ENCODE results near the gene IFT122.

DNA sequence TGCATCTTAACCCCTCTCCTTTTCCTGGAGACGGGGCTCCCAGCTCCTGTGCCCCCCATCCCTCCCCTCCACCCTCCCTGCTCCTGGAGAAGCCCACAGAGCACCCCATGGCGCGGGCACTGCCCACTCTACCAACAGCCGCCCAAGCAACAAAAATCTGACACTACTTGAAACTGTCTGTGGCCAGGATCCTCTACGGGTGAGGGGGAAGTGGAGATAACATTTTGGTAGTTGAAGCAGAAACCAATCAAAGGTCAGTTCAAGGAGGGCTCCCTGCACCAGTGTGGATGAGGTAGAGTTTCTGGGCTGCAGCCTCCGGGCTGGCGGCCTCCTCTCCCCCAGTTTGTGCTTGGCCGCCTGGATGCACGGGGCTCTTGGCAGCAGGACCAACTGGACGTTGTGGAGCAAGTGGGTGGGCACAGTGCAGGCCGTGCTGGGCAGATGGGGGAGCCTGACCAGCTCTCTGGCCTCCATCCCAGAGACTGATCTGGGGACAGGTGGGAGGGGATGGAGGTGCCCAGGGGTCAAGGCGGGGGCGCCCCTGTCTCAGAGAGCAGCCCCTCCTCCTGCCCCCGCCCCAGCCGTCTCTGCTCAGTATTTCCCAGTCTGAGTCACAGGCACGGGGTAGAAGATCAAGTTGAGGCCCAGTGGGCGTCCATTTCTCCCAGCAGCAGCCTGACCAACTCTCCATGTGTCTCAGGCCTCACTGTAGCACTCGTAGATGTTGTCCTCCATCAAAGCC, 115.8 kb downstream of the IFT122 start:
- TF ChIP-seq, protein P1, sequence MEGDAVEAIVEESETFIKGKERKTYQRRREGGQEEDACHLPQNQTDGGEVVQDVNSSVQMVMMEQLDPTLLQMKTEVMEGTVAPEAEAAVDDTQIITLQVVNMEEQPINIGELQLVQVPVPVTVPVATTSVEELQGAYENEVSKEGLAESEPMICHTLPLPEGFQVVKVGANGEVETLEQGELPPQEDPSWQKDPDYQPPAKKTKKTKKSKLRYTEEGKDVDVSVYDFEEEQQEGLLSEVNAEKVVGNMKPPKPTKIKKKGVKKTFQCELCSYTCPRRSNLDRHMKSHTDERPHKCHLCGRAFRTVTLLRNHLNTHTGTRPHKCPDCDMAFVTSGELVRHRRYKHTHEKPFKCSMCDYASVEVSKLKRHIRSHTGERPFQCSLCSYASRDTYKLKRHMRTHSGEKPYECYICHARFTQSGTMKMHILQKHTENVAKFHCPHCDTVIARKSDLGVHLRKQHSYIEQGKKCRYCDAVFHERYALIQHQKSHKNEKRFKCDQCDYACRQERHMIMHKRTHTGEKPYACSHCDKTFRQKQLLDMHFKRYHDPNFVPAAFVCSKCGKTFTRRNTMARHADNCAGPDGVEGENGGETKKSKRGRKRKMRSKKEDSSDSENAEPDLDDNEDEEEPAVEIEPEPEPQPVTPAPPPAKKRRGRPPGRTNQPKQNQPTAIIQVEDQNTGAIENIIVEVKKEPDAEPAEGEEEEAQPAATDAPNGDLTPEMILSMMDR (IDR thresholded peaks at IDR 0.05; ENCODE audit: insufficient read depth, low read depth, low read length), result no peak
- TF ChIP-seq EZH2 (IDR thresholded peaks at IDR 0.05; ENCODE audit: insufficient read depth, low read length), result no peak
